Muscle of arm (tissue), 12 donors: ENCODE measurements around the gene SPINK9. TPM values are rescaled to one million over a fixed set of nuclear protein-coding genes. Genes with fewer than 3 reads are reported as not detected.

Experiments
- DNase-seq: peaks from one replicate; pipeline ENCODE4 v3.0.0-alpha.2; 2013
- polyA plus RNA-seq, 12 donors: library from polyadenylated mRNA; unstranded; fragments of 120-200 nt; gene quantifications; one replicate each; pipeline ENCODE4 v1.2.1, GENCODE V29; 2013; ENCODE audit not compliant: insufficient read length in 12 of 12

The SPINK9 gene
- polyA plus RNA-seq, 12 donors = 0.31 to 0.56 (median 0.52) TPM; not detected in 8

DNA sequence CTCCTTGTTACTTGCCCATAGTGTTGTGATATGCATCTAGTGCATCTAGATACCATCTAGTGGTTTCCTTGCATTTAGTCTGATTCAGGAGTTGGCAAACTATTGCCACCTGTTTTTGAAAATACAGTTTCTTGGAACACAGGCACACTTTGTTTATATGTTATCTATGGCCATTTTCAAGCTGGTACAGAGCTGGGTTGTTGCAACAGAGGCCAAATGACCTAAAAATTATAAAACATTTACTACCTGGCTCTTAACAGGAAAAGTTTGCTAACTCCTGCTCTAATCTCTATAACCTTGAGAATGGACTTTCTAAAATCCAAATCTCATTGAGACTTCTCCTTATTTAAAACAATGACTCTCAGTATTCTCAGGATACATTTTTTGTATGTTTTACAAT lies 29.0 kb downstream of the SPINK9 start:
- DNase-seq = no peak

DNA sequence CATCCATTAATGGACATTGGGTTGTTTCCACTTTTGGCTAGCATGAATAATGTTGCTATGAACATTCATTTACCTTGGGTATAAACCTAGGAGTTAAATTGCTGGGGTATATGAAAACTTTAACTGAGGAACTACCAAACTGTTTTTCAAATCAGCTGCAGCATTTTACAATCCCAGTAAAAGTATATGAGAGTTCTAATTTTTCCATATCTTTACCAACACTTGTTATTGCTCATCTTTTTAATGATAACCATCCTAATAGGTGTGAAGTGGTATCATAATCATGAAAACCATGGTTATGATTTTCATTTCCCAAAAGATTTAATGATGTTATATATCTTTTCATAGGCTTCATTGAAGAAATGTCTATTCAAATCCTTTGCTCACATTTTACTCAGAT lies 32.9 kb downstream of the SPINK9 start:
- no peak for DNase-seq

DNA sequence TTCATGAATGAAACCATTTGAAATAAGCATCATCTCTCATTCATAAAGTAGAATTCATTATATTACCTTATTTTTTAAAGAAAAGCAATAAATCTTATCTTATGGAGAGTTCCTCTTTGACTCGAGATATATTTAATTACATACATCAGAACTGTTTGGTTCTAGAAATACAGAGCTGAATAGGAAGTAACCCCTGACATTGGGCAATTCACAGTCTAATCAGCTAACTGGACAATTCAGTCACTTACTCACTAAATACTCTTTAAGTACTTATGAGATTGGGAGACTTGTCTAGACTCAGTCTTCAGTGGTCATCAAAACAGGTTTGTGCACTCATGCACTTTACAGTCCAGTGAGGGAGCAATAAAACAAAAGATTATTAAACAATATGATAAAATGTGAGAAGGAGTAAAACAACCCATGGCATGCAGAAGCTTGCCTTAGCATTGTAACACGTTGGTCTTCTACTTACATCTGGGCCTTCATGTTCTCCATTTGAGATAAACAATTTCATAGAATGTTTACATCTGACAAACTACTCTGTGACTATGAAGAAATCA lies 36.9 kb downstream of the SPINK9 start:
- DNase-seq = no peak

DNA sequence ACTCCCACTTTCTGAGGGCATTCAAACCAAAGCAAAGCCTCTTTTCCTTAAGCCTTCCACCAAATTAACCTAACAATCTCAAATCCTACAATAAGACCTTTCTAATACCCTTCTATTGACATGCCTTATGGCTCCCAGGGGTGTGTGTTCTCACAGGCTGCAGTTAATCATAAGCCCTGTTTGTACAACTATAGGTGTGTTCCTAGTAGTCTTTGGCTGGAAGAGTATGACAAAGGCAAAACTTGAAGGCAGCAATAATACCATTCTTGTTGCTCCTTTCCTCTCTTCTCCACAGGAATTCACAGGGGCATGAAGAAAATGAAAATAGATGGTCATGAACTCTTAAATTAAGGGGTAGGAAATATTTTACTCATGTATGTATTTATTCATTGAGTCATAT lies 37.5 kb downstream of the SPINK9 start:
- no peak for DNase-seq

DNA sequence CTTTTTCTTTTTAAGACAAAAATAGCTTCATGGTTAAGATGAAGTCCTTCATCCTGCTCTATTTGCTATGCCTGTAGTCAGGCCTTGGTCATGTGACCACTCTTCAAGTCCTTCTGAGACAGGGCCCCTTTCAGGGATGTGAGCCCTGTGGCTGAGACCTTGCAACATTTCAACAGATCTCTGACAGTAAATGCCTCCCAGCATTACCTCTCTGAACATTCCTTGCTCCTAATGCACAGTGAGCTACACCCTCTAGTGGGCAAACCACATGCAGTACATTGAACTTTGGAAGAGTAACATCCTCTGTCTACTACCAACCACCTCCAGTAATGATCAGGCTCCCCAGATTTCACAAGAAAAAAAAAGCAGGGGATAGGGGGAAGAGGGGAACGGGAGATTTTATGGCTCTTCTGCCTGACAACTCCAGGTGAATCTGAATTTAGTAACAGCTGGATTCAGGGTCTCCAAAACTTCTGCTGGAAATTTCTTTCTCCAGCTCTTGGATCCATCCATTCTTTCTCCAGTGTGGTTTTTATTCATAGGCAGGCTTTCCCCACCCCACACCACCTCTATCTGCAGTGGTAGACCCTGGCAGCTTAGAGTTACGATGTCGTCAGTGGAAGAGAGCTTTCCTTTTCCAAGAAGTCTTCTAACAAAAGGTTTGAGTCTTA lies 39.5 kb downstream of the SPINK9 start:
- DNase-seq = peak; percentile 7

DNA sequence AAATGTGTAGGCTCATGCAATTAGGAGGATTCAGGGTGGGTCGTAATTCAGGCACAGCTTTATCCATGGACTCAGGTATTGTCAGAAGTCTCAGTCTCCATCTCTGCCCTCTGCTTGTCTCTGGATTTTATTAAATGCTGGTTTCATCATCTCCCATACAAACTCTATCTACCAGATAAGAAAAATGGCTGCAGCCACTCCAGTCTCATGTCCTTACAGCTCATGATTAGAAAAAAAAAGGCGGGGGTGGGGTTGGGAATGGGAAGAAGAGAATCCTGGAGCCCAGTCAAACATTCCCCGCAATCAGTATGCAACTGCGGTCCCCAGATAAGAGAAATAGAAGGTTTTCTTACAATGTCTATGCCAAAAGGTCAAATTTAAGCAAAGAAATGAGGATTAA lies 40.8 kb downstream of the SPINK9 start:
- DNase-seq = no peak

DNA sequence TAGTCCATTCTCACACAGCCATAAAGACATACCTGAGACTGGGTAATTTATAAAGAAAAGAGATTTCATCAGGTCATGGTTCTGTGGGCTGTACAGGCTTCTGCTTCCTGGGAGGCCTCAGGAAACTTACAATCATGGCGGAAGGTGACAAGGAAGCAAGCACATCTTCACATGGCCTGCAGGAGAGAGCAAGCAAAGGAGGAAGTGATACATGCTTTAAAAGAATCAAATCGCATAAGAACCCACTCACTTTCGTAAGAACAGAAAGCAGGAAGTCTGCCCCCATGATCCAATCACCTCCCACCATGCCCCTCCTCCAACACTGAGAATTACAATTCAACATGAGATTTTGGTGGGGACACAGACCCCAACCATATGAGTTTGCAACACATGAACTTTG lies 43.3 kb downstream of the SPINK9 start:
- DNase-seq = no peak

DNA sequence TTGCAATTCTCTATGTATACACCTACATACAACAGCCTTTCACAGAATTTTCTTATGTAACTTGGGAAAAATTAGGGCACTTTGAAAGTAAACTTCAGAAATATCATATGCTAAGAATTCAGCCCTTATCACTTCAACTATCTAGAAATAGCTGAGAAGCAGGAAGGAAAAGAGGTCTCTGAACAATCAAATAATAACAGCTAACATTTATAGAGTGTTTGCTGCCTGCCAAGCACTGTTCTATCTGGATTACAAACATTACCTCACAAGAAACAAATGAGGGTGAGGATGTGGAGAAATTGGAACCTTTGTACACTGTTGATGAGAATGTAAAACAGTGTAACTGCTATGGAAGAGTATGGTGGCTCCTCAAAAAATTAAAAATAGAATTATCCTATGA lies 44.0 kb downstream of the SPINK9 start:
- no peak for DNase-seq

DNA sequence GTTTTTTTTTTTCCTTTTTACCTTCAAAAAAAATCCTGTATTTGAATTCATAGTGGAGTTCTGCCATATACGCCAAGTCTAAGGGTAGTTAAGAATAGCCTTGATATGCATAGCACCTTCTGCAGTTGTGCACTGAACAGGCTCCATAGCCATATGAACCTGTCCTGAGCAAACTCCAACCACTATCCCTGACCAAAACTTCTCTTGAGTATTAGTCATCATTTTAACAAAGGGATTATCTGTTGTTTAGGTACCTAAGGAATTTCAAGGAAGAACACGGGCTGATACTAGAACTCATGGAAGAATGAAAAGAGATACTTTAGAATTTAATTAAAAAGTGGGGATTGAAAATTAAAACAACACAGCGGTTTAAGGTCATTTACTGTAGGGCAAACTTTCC lies 46.5 kb downstream of the SPINK9 start:
- no peak for DNase-seq

DNA sequence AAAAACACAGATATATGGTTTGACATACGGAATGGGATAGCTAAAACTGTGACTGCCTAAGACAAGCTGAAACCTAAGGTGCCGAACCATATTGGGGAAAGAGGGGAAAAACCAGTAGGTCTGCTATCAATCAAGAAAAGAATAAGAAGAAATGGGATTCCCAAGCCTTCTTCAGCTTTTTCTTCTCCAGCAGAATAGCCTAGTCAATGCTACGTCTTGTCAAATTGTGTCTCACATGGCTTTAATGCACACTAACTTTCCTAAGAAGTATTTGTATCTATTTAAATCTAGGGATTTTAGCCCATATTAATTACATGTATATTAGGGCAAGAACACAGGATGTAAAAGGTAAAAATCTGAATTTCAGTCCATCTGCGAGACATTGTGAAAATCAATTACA lies 47.6 kb downstream of the SPINK9 start:
- no peak for DNase-seq

DNA sequence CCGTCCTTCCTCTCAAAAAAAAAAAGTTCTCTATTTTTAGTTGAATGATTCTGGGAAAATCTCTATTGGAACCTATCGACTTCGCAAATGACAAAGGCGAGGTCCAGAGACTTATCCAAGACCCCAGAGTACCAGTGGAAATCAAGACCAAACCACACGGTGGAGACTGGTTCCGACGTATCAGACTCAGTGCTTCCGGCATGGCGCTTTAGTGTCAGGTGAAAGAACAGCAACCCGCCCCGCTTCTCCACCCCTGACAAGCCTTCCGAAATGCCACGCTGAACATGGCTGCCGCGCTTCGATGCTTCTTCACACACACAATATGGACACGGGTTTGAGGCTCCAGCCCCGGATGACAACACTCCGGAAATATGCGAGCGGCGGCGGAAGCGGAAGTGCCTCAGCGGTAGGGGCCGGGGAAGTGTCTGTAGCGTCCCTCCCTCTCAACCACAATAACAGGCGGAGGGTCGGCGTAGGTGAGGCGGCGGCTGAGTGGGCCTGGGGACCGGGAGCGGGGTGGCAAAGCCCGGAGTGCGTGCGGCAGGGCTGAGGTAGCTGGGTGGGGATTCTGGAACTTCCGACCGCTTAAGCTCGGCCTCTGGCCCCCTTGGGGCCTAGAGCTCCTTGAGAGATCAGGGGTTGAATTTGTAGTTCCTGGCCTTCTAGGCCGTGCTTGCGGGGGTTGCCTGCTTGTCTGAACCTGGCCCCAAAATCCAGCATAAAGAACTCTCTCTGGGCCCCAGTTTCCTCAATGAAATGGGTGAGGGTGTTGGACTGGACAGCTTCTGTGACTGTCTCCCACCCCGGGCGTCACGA lies 48.4 kb downstream of the SPINK9 start, which contains the start of gene FBXO38:
Gene FBXO38, plus strand, starts transcription at position 395 of the 816 bp plus-strand sequence. CDS start 10,819 bp downstream, outside the sequence.
- peak; percentile 98 for DNase-seq

DNA sequence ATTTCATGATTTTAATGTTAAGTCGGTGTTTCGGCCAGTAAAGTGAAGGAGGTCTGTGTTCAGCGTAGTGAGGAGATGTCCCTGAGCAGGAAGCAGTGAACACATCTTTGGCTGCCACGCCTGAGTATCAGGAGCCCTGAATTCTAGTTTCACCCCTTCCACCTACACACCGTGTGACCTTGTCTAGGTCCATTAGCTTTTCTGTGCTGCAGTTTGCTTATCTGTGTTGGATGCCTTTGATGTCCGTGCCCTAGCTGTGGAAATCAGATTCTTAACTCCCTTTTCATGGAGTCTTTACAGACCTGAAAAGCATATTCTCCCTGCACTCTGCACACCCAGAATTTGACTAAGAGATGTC lies 49.0 kb downstream of the SPINK9 start:
- DNase-seq = no peak

DNA sequence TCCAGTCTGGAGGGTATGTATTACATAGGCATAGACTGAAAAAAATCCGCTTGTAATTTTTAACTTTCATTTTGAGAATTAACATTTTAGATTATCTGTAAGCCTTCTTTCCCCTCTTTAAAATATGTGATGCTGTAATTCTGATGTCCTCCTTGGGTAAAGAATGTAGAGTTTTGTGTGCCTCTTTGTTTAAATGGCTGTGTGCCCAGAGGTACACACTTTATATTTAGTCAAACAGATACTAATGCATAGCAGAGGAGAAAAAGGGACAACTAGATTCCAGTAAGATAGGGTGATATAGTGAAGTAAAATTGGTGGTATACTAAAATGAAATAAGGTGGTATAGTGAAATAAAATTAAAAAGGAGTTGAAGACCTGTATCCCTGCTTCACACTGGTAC lies 49.7 kb downstream of the SPINK9 start:
- no peak for DNase-seq

DNA sequence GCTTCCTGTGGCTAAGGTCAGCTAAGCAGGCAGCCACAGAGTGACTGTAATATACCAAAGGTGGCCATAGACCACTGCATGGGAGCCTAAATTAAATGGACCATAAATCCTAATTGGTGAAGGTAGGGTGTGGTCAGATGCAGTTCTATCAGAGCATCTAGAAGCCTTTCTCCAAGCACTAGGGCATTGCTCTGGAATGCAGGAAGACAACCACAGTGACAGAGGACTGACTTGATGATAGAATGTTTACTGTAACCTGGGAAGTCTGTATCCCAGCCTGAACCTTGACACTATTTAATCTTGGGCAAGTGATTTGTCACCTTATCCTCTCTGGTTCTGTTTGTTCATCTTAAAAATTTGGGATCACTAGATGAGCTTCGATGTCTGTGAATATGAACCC lies 50.7 kb downstream of the SPINK9 start:
- no peak for DNase-seq

DNA sequence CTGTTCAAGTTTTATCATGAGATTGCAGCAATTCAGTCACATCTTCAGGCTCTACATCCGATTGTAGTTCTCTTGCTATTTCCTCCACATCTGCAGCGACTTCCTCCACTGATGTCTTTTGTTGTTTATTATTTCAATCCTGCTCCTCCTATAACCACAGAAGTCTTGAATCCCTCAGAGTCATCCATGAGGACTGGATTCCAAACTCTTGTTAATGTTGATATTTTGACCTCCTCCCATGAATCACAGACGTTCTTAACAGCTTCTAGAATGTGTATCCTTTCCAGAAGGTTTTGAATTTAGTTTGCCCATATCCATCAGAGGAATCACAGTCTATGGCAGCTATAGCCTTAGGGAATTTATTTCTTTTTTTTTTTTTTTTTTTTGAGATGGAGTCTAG lies 52.0 kb downstream of the SPINK9 start:
- DNase-seq = no peak

DNA sequence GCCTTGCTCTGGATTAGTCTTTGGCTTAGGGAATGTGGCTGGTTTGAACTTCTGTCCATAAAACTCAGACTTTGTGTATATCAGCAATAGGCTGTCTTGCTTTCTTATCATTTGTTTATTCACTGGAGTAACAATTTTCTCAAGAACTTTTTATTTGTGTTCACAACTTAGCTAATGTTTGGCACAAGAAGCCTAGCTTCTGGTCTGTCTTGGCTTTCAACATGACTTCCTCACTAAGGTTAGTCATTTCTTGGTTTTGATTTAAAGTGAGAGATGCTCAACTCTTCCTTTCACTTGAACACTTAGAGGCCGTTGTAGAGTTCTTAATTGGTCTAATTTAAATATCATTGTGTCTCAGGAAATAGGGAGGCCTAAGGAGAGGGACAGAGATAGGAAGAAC lies 53.3 kb downstream of the SPINK9 start:
- no peak for DNase-seq

Other genes with a start within 250 kb of the SPINK9 start
- gene SPINK14, start 167.0 kb upstream of the SPINK9 start, polyA plus RNA-seq = not detected
- not detected for gene SPINK6, start 132.5 kb upstream of the SPINK9 start, polyA plus RNA-seq
- not detected for gene MARCOL, start 97.0 kb upstream of the SPINK9 start, polyA plus RNA-seq
- under 1 TPM in 5 of 12 donors, not detected in 7; 0.19 to 0.48 (median 0.24) TPM for gene SPINK13, start 66.8 kb upstream of the SPINK9 start, polyA plus RNA-seq
- gene SPINK7, start 23.1 kb upstream of the SPINK9 start, polyA plus RNA-seq = under 1 TPM in 4 of 12 donors, not detected in 8; 0.20 to 0.65 (median 0.42) TPM
- gene FBXO38, start 48.4 kb downstream of the SPINK9 start, polyA plus RNA-seq = 10 to 100 TPM in 11 of 12 donors, not detected in 1; 21.6 to 59.4 (median 30.4) TPM